T-helper 2 cell treated with Interferon-gamma antibody and Interleukin-4, amounts not matched to agents 5 μg/mL and 100 μg/mL, for 36 hours (primary cell): ENCODE measurements around the gene CDC42BPA.
A peak's percentile ranks its signal among the peaks of the same experiment; 100 is the strongest.
"Not testable (repeated sequence)": the region's sequence is repeated elsewhere in the genome, so short reads cannot be mapped to it uniquely, and the experiment has no call there.

Source experiments
- DNase-seq: peaks from one replicate; pipeline ENCODE4 v3.0.0; 2021; ENCODE audit warnings: low spot score
- H3K27ac Mint-ChIP-seq: one replicate; pipeline ENCODE4 v1.8.0; 2021; ENCODE audit warnings: mild to moderate bottlenecking, mixed read lengths
- H3K27me3 Mint-ChIP-seq: one replicate; pipeline ENCODE4 v1.8.0; 2021; ENCODE audit warnings: low read depth, mixed read lengths
- H3K36me3 Mint-ChIP-seq: one replicate; pipeline ENCODE4 v1.8.0; 2021; ENCODE audit warnings: low read depth, mixed read lengths
- H3K4me1 Mint-ChIP-seq: one replicate; pipeline ENCODE4 v1.8.0; 2021; ENCODE audit warnings: low read depth, mixed read lengths
- H3K4me3 Mint-ChIP-seq: one replicate; pipeline ENCODE4 v1.8.0; 2022; ENCODE audit warnings: mild to moderate bottlenecking, moderate library complexity, mixed read lengths
- H3K9me3 Mint-ChIP-seq: one replicate; pipeline ENCODE4 v1.8.0; 2021; ENCODE audit warnings: mixed read lengths

CDC42BPA gene, protein sequence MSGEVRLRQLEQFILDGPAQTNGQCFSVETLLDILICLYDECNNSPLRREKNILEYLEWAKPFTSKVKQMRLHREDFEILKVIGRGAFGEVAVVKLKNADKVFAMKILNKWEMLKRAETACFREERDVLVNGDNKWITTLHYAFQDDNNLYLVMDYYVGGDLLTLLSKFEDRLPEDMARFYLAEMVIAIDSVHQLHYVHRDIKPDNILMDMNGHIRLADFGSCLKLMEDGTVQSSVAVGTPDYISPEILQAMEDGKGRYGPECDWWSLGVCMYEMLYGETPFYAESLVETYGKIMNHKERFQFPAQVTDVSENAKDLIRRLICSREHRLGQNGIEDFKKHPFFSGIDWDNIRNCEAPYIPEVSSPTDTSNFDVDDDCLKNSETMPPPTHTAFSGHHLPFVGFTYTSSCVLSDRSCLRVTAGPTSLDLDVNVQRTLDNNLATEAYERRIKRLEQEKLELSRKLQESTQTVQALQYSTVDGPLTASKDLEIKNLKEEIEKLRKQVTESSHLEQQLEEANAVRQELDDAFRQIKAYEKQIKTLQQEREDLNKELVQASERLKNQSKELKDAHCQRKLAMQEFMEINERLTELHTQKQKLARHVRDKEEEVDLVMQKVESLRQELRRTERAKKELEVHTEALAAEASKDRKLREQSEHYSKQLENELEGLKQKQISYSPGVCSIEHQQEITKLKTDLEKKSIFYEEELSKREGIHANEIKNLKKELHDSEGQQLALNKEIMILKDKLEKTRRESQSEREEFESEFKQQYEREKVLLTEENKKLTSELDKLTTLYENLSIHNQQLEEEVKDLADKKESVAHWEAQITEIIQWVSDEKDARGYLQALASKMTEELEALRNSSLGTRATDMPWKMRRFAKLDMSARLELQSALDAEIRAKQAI (N-terminal part only)

DNA sequence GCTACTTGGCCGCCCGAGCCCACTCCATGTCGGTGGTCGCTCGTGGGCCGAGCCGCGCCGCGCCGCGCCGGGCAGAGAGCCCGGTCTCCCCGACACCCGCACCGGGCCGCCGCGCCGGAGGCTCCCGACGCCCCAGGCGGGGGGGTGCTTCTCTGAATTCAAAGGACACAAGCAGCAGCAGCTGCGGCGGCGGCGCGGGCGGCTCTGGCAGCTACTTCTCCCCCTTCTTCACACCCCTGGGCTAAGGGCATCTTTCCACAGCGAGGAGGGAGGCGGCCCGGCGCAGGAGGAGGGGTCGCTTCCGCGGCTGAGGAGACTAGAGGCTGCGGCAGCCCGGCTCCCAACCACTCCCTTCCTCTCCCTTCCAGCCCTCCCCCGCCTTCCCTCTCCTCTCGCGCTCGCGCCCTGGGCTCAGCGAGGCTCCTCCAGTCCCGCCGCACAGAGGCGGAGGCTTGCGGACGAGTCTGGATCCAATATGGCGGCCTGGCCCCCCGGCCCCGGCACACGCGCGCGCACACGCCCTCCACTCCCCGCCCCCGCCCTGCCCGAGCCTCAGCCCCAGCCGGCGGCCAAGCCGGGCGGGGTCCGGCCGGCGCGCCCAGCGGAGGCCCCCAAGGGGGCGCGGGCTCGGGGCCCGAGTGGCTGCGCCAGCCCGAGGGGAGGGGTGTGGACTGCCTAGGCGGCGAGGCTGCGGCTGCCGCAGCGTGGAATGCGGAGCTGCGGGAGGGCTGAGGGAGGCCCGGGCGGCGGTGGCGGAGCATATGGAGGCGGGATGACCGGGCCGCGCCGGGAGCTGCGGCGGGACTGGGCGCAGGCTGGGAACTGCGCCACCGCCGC is at the start of gene CDC42BPA:
CDC42BPA (minus strand) TSS at position 477 of the 837 bp plus-strand sequence. CDS start 1,310 bp downstream, outside the sequence.
- Mint-ChIP-seq H3K27me3 (peaks cover 61% of the 10 kb centered on the region), H3K4me1 (peaks cover 16% of the 10 kb centered on the region), H3K9me3 (no peaks in the 10 kb centered on the region), H3K4me3 (peak within 1 kb of the TSS; percentile 87), H3K36me3 (no peaks in the 10 kb centered on the region), H3K27ac (peak within 1 kb of the TSS; percentile 60)
- DNase-seq, result peak; percentile 49

DNA sequence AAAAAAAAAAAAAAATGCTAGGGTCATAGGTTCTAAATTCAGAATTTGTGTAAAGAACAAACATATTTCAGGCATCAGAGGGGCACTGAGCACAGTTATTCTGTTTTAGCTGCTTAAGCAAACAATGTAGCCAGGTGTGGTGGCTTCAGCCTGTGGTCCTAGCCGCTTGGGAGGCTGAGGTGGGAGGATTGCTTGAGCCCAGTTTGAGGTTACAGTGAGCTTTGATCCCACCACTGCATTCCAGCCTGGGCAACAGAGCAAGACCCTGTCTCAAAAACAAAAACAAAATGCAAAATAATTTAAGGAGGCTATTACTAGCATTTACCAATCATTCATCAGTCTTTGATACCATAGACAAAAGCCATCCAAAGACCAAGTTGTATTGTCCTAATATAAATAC is 49.7 kb upstream of the CDC42BPA start:
- Mint-ChIP-seq H3K36me3 (no peaks in the 10 kb centered on the region), H3K27me3 (peaks cover 4% of the 10 kb centered on the region), H3K9me3 (no peaks in the 10 kb centered on the region), H3K4me1 (no peaks in the 10 kb centered on the region), H3K27ac (no peak overlapping the region), H3K4me3 (no peak overlapping the region)
- DNase-seq, result no peak

- Mint-ChIP-seq H3K9me3 (no peaks in the 10 kb centered on the region), H3K27ac (no peak overlapping the region), H3K4me3 (no peak overlapping the region), H3K27me3 (peaks cover 4% of the 10 kb centered on the region), H3K36me3 (no peaks in the 10 kb centered on the region), H3K4me1 (no peaks in the 10 kb centered on the region)
- DNase-seq, result no peak
Observed at GRCh38 chr1:227365473-227366431, 47.5 kb upstream of the CDC42BPA start.

DNA sequence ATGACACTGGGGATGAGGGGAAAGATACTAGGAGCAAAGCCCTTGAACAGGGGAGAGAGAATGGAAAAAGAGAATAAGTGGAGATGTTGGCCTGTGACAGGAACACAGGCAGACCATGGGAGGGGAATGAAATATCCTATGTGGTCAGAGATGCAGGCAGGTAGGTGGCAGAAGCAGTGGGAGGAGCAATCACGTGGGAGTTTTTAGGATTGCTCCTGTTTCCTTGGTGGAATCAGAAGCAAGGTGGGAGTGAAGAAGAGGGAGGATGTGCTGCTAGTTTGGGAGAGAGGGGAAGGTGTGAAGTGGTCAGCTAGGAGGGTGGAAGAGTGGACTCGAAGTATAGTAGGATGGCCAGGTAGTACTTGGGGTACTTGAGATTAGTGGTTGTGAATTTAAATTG is 46.4 kb upstream of the CDC42BPA start:
- H3K36me3 Mint-ChIP-seq, result no peaks in the 10 kb centered on the region
- no peak for DNase-seq
- no peaks in the 10 kb centered on the region for H3K27me3 Mint-ChIP-seq
- H3K27ac Mint-ChIP-seq, result no peak overlapping the region
- no peaks in the 10 kb centered on the region for H3K4me1 Mint-ChIP-seq
- H3K9me3 Mint-ChIP-seq, result no peaks in the 10 kb centered on the region
- H3K4me3 Mint-ChIP-seq, result no peak overlapping the region

DNA sequence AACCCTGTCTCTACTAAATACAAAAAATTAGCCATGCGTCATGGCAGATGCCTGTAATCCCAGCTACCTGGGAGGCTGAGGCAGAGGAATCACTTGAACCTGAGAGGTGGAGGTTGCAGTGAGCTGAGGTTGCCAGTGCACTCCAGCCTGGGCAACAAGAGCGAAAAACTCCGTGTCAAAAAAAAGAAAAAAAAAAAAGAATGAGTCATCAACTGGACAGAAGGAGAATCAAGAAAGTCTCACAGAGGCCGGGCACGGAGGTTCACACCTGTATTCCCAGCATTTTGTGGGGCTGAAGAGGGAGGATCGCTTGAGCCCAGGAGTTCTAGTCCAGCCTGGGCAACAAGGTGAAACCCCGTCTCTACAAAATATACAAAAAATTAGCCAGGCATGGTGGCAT is 45.5 kb upstream of the CDC42BPA start:
- Mint-ChIP-seq H3K27ac (no peak overlapping the region), H3K36me3 (no peaks in the 10 kb centered on the region), H3K4me3 (no peak overlapping the region), H3K27me3 (no peaks in the 10 kb centered on the region), H3K9me3 (no peaks in the 10 kb centered on the region), H3K4me1 (no peaks in the 10 kb centered on the region)
- no peak for DNase-seq

DNA sequence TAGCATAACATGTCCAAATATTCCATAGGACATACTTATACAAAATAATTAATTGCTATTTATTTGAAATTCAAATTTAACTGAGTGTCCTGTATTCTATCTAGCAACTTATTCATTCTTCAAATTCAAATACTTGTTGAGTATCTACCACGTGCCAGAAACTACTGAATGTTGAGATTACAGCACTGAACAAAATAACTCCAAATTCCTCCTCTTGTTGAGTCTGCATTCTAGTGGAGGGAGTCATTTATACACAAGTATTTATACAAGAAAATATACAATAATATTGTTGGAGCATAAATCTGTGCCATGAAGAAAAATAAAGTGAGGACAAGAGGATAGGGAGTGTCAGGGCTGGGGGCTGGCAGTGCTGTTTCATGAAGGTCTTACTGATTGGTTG is 43.7 kb upstream of the CDC42BPA start:
- H3K27ac Mint-ChIP-seq, result no peak overlapping the region
- no peaks in the 10 kb centered on the region for H3K36me3 Mint-ChIP-seq
- no peak overlapping the region for H3K4me3 Mint-ChIP-seq
- no peaks in the 10 kb centered on the region for H3K27me3 Mint-ChIP-seq
- H3K4me1 Mint-ChIP-seq, result no peaks in the 10 kb centered on the region
- no peaks in the 10 kb centered on the region for H3K9me3 Mint-ChIP-seq
- no peak for DNase-seq

- no peak for DNase-seq
- Mint-ChIP-seq H3K36me3 (no peaks in the 10 kb centered on the region), H3K9me3 (no peaks in the 10 kb centered on the region), H3K27ac (no peak overlapping the region), H3K4me3 (no peak overlapping the region), H3K27me3 (no peaks in the 10 kb centered on the region), H3K4me1 (no peaks in the 10 kb centered on the region)
Observed at GRCh38 chr1:227357927-227358302, 39.6 kb upstream of the CDC42BPA start.

DNA sequence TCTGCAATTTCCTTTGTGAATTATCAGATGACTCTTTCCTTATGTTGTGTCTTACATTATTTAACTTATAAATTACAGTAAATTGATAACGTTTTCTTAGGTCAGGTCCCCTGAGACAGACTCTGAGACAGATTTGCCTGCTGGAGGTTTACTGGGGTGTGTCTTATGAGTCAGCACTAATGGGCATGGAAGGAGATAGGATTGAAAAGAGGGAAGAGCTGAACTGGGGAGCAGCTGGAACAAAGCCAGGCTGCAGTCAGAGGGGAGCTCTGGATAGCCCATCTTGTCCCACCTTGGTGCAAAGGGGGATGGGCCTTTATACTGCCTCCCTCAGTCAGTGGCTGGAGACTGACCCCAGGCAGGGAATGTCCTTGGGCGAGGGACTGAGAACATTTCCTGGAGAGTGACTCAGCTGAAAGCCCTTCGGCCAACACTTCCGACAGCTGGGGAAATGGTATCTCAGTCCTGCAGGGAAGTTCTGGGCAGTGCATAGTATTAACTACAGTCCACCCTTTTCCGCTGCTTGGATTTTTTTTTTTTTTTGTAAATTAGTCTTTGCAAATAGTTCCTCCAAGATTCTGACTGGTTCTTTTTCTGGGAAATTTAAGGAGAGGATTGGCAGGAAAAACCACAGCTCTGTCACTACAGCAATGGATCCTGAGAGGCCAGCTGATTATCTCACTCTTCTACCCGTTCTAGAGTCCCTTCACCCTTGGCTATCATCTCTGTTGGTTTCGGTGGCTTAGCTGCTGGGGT is 39.1 kb upstream of the CDC42BPA start:
- Mint-ChIP-seq H3K4me1 (no peaks in the 10 kb centered on the region), H3K36me3 (no peaks in the 10 kb centered on the region)

DNA sequence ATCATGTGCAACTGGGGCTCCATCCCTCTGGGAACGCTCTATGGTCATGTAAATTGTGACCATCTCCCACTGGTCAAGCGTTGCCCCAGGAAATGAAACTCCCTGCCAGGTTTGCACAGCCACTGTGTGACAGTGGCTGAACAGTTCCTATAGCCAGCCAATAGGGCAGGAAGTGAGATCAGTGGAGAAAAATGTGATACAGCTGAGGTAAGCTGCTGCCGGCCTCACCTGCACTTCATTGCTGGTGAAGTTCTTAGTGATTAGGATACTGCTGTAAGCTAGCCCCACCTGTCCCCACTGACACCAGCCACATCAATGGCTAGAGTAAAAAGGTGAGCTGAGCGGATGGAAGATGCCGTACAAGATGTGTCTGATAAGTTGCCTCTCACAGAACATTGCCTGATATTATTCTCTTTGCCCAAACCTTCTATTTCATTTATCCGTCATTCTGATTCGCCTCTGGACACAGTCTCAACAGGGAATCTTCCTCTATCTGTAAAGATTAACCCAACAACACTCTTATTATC is 38.4 kb upstream of the CDC42BPA start:
- H3K4me1 Mint-ChIP-seq, result no peaks in the 10 kb centered on the region
- no peak overlapping the region for H3K27ac Mint-ChIP-seq
- DNase-seq, result no peak
- no peaks in the 10 kb centered on the region for H3K36me3 Mint-ChIP-seq
- H3K4me3 Mint-ChIP-seq, result no peak overlapping the region
- H3K9me3 Mint-ChIP-seq, result no peaks in the 10 kb centered on the region
- peaks cover 2% of the 10 kb centered on the region for H3K27me3 Mint-ChIP-seq

More for the DNA sequence above, 39.1 kb upstream of the CDC42BPA start:
- DNase-seq, result no peak
- Mint-ChIP-seq H3K27ac (no peak overlapping the region), H3K27me3 (peaks cover 2% of the 10 kb centered on the region), H3K4me3 (no peak overlapping the region), H3K9me3 (no peaks in the 10 kb centered on the region)

DNA sequence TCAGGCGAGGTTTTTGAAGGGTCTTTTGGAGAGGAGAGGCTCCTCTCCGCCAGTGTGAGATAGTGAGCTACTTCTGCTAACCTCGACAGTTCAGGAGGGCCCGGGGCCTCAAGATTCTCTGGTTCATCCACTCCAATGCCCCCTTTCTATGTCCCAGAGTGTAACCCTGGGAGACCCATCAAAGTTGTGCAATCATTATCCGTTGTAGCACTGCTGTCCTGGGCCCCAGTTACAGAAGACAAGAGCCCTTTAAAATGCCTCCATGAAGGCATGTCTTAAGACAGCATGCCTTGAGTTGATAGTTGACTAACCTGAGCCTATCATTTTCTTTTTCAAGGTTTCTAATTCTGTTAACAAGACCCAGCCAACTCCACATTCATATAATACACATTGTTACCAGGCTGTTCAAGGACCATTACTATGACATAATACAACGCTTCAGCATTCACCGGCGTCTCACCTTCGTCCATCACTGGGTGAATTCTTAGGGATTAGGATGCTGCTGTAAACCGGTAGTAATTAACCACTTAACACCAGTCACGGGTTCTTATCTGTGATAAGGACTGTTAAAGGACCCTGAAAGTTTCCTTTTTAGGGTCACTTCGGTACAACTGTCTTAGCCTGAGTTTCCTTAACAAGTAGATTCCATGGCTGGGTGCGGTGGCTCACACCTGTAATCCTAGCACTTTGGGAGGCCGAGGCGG is 37.4 kb upstream of the CDC42BPA start:
- H3K27me3 Mint-ChIP-seq, result peaks cover 2% of the 10 kb centered on the region
- no peak overlapping the region for H3K4me3 Mint-ChIP-seq
- no peaks in the 10 kb centered on the region for H3K36me3 Mint-ChIP-seq
- DNase-seq, result no peak
- H3K4me1 Mint-ChIP-seq, result no peaks in the 10 kb centered on the region
- H3K27ac Mint-ChIP-seq, result no peak overlapping the region
- no peaks in the 10 kb centered on the region for H3K9me3 Mint-ChIP-seq

DNA sequence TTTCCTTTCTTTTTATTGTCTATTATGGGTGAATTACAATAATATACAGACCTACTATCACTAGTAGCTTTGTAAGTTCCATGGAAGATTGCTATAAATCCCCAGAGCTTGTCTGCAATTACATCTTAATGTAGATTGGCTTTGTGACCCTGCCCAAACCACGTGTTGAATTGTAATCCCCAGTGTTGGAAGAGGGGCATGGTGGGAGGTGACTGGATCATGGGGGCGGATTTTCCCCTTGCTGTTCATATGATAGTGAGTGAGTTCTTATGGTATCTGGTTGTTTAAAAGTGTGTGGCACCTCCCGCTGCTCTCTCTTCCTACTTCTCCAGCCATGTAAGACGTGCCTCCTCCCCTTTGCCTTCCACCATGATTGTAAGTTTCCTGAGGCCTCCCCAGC is 34.9 kb upstream of the CDC42BPA start:
- H3K9me3 Mint-ChIP-seq, result no peaks in the 10 kb centered on the region
- peaks cover 2% of the 10 kb centered on the region for H3K27me3 Mint-ChIP-seq
- no peak for DNase-seq
- H3K36me3 Mint-ChIP-seq, result no peaks in the 10 kb centered on the region
- H3K4me1 Mint-ChIP-seq, result no peaks in the 10 kb centered on the region
- no peak overlapping the region for H3K27ac Mint-ChIP-seq
- no peak overlapping the region for H3K4me3 Mint-ChIP-seq

- not testable (repeated sequence) for H3K36me3 Mint-ChIP-seq, H3K4me1 Mint-ChIP-seq, DNase-seq, H3K4me3 Mint-ChIP-seq, H3K9me3 Mint-ChIP-seq, H3K27me3 Mint-ChIP-seq, H3K27ac Mint-ChIP-seq
Observed at GRCh38 chr1:227352164-227352563, 33.9 kb upstream of the CDC42BPA start.
